Left kidney (tissue), 2 donors: ENCODE data around the gene FMN1. TPM values are rescaled to one million over a fixed set of nuclear protein-coding genes. Genes with fewer than 3 reads are reported as not detected.

Source experiments
- DNase-seq: peaks from one replicate; pipeline ENCODE4 v3.0.0-alpha.2; 2013
- polyA plus RNA-seq: library from polyadenylated mRNA; unstranded; fragments of 120-200 nt; gene quantifications from one replicate; pipeline ENCODE4 v1.2.1, GENCODE V29; 2013; ENCODE audit not compliant: insufficient read length

FMN1 gene
- polyA plus RNA-seq, 1 donor = 23.1 TPM

- DNase-seq = no peak
Observed at GRCh38 chr15:32919749-32920414, 274.6 kb downstream of the FMN1 start.

GRCh38 chr15:32918547-32918946 is 276.0 kb downstream of the FMN1 start:
- no peak for DNase-seq

- DNase-seq = no peak
Observed at GRCh38 chr15:32910839-32911238, 283.7 kb downstream of the FMN1 start.

GRCh38 chr15:32909431-32909830 is 285.1 kb downstream of the FMN1 start:
- DNase-seq = no peak

- DNase-seq = no peak
Observed at GRCh38 chr15:32908872-32909271, 285.6 kb downstream of the FMN1 start.

GRCh38 chr15:32908135-32908801 is 286.2 kb downstream of the FMN1 start:
- DNase-seq = no peak

GRCh38 chr15:32905481-32905880 is 289.0 kb downstream of the FMN1 start:
- no peak for DNase-seq

- DNase-seq = no peak
Observed at GRCh38 chr15:32904448-32904847, 290.1 kb downstream of the FMN1 start.

- no peak for DNase-seq
Observed at GRCh38 chr15:32903591-32904290, 290.8 kb downstream of the FMN1 start.

- no peak for DNase-seq
Observed at GRCh38 chr15:32901995-32902394, 292.5 kb downstream of the FMN1 start.

GRCh38 chr15:32901192-32901591 is 293.3 kb downstream of the FMN1 start:
- DNase-seq = no peak

GRCh38 chr15:32899126-32899596 is 295.4 kb downstream of the FMN1 start:
- no peak for DNase-seq

GRCh38 chr15:32898414-32898813 is 296.1 kb downstream of the FMN1 start:
- no peak for DNase-seq

- DNase-seq = no peak
Observed at GRCh38 chr15:32893421-32893820, 301.1 kb downstream of the FMN1 start.

- DNase-seq = no peak
Observed at GRCh38 chr15:32889214-32889613, 305.3 kb downstream of the FMN1 start.

- DNase-seq = no peak
Observed at GRCh38 chr15:32888221-32888761, 306.2 kb downstream of the FMN1 start.

GRCh38 chr15:32887090-32887489 is 307.4 kb downstream of the FMN1 start:
- DNase-seq = no peak

- DNase-seq = no peak
Observed at GRCh38 chr15:32886459-32886858, 308.1 kb downstream of the FMN1 start.

GRCh38 chr15:32885713-32886112 is 308.8 kb downstream of the FMN1 start:
- no peak for DNase-seq

GRCh38 chr15:32884146-32884545 is 310.4 kb downstream of the FMN1 start:
- no peak for DNase-seq

GRCh38 chr15:32882955-32883354 is 311.6 kb downstream of the FMN1 start:
- DNase-seq = no peak

- no peak for DNase-seq
Observed at GRCh38 chr15:32881528-32881927, 313.0 kb downstream of the FMN1 start.

GRCh38 chr15:32880642-32881041 is 313.9 kb downstream of the FMN1 start:
- DNase-seq = no peak
